Upper lobe of left lung (tissue), 6 donors: ENCODE results near the gene NFKBIZ. TPM values are rescaled to one million over a fixed set of nuclear protein-coding genes. Genes with fewer than 3 reads are reported as not detected.

Experiments
- ATAC-seq, 2 donors: fragments of 200-7000 bp; cut with Tn5 transposase; one replicate each; pipeline ENCODE4 v1.9.1; 2022; ENCODE audit warnings: mild to moderate bottlenecking in 2 of 2, moderate library complexity in 2 of 2; ENCODE audit not compliant: low FRiP score in 2 of 2
- DNase-seq, 2 donors: peaks; one replicate each; pipeline ENCODE4 v3.0.0-alpha.2; 2019 to 2020
- H3K27ac ChIP-seq, 4 donors: fragments of 200-600 bp; sonication (generic); one replicate each; pipeline ENCODE4 v1.5.1; 2016 to 2019
- H3K27me3 ChIP-seq, 4 donors: fragments of 200-600 bp; sonication (generic); one replicate each; pipeline ENCODE4 v1.5.1; 2017 to 2019
- H3K36me3 ChIP-seq, 4 donors: fragments of 200-600 bp; sonication (generic); one replicate each; pipeline ENCODE4 v1.5.1; 2016 to 2019
- H3K4me1 ChIP-seq, 4 donors: fragments of 200-600 bp; sonication (generic); one replicate each; pipeline ENCODE4 v1.5.1; 2018 to 2019
- H3K4me3 ChIP-seq, 4 donors: fragments of 200-600 bp; sonication (generic); one replicate each; pipeline ENCODE4 v1.5.1; 2017 to 2019; ENCODE audit warnings: mild to moderate bottlenecking in 2 of 4, moderate library complexity in 1 of 4
- H3K9me3 ChIP-seq, 4 donors: fragments of 200-600 bp; sonication (generic); one replicate each; pipeline ENCODE4 v1.5.1; 2018 to 2019
- CTCF ChIP-seq, 6 experiments: fragments of 450-650 bp in 4 of 6; fragments of 200-600 bp in 2 of 6; sonication (generic) in 2 of 6; IDR thresholded peaks; one replicate each; pipeline ENCODE4 v1.5.1; 2016 to 2019; ENCODE audit warnings: antibody characterized with exemption in 6 of 6
- EP300 ChIP-seq, 4 donors: sonication (generic); formaldehyde crosslinking; IDR thresholded peaks; one replicate each; pipeline ENCODE4 v1.5.1; 2017; ENCODE audit warnings: antibody characterized with exemption in 4 of 4, control low read depth in 2 of 4
- POLR2A ChIP-seq, 4 donors: fragments of 450-650 bp; IDR thresholded peaks; one replicate each; pipeline ENCODE4 v1.5.1; 2016 to 2017; ENCODE audit warnings: antibody characterized with exemption in 4 of 4, mild to moderate bottlenecking in 2 of 4
- POLR2AphosphoS5 ChIP-seq, 2 donors: sonication (generic); formaldehyde crosslinking; IDR thresholded peaks; one replicate each; pipeline ENCODE4 v1.5.1; 2017; ENCODE audit warnings: antibody characterized with exemption in 2 of 2
- WGBS, 2 donors: methylation state at CpG; one replicate each; pipeline ENCODE4 v1.1.5; 2017 to 2018; 5-methylcytosine and 5-hydroxymethylcytosine counted together
- total RNA-seq, 6 donors: library from RNA; depleted of rRNA in 4 of 6; stranded (reverse); fragments of >200 nt in 4 of 6; gene quantifications; one replicate each; pipeline versions ENCODE4 v1.1.0 to v1.2.1, GENCODE V29; 2016 to 2021
- donor health status: DM: no; HTN: no; CAD: no; lungs with moderate emphysema.
- donor health status: DM: no; HTN: yes; CAD: no; lungs with severe emphysema.

NFKBIZ gene
- total RNA-seq, 6 donors from 2014 or later = 76.1 to 270 (median 106) TPM

GRCh38 chr3:101851850-101852714 lies 2.8 kb downstream of the NFKBIZ start:
- 48 to 56% methylated on average over 6 of the region's 6 CpGs for WGBS, 2 donors
- Histone ChIP-seq H3K27me3 (no peaks in the 10 kb centered on the region), H3K4me3 (peak overlapping the region; percentile 16 to 93 (median 73)), H3K27ac (peak overlapping the region; percentile 98 to 100 (median 99)), H3K9me3 (no peaks in the 10 kb centered on the region), H3K4me1 (peaks cover 38 to 73% (median 43%) of the 10 kb centered on the region in 4 donors), H3K36me3 (peaks cover 42 to 53% (median 47%) of the 10 kb centered on the region in 4 donors)
- no peak for DNase-seq
- no peak for ATAC-seq
- TF ChIP-seq EP300 (IDR thresholded peaks at IDR 0.05) (no peak), CTCF (IDR thresholded peaks at IDR 0.05) (no peak), POLR2AphosphoS5 (IDR thresholded peaks at IDR 0.05) (no peak), POLR2A (IDR thresholded peaks at IDR 0.05) (no peak)

- DNase-seq (peak in 1 of 2 donors; percentile 7), ATAC-seq (no peak)
- no peaks in the 10 kb centered on the region for H3K27me3 ChIP-seq
- peaks cover 49 to 64% (median 56%) of the 10 kb centered on the region in 4 donors for H3K36me3 ChIP-seq
- peak overlapping the region in 1 of 4 donors; percentile 65 for H3K4me3 ChIP-seq
- 86 to 89% methylated on average over 8 of the region's 8 CpGs for WGBS, 2 donors
- H3K9me3 ChIP-seq = no peaks in the 10 kb centered on the region
- H3K27ac ChIP-seq = peak overlapping the region in 2 of 4 donors; percentile 43 to 100
- TF ChIP-seq EP300 (IDR thresholded peaks at IDR 0.05) (no peak), POLR2AphosphoS5 (IDR thresholded peaks at IDR 0.05) (peak in 1 of 2 donors; percentile 22), CTCF (IDR thresholded peaks at IDR 0.05) (no peak)
- peaks cover 37 to 67% (median 39%) of the 10 kb centered on the region in 4 donors for H3K4me1 ChIP-seq
Measured at GRCh38 chr3:101852983-101853840, 3.9 kb downstream of the NFKBIZ start.

- no peak for TF ChIP-seq POLR2AphosphoS5 (IDR thresholded peaks at IDR 0.05)
- no peak for TF ChIP-seq CTCF (IDR thresholded peaks at IDR 0.05)
- TF ChIP-seq POLR2A (IDR thresholded peaks at IDR 0.05) = no peak
- TF ChIP-seq EP300 (IDR thresholded peaks at IDR 0.05) = no peak
- peak overlapping the region in 1 of 4 donors; percentile 65 for H3K4me3 ChIP-seq
- ATAC-seq = no peak
- peaks cover 32 to 60% (median 34%) of the 10 kb centered on the region in 4 donors for H3K4me1 ChIP-seq
- peaks cover 55 to 72% (median 63%) of the 10 kb centered on the region in 4 donors for H3K36me3 ChIP-seq
- no peaks in the 10 kb centered on the region for H3K9me3 ChIP-seq
- 89 to 90% methylated on average over 3 of the region's 3 CpGs for WGBS, 2 donors
- H3K27me3 ChIP-seq = no peaks in the 10 kb centered on the region
- peak overlapping the region in 2 of 4 donors; percentile 4 to 58 for H3K27ac ChIP-seq
- DNase-seq = no peak
Measured at GRCh38 chr3:101853982-101854381, 4.7 kb downstream of the NFKBIZ start.

- no peak for ATAC-seq
- H3K4me1 ChIP-seq = peaks cover 32 to 60% (median 34%) of the 10 kb centered on the region in 4 donors
Measured at GRCh38 chr3:101854608-101855304, 5.4 kb downstream of the NFKBIZ start.

More at GRCh38 chr3:101854608-101855304, 5.4 kb downstream of the NFKBIZ start:
- no peak for TF ChIP-seq POLR2A (IDR thresholded peaks at IDR 0.05)
- TF ChIP-seq POLR2AphosphoS5 (IDR thresholded peaks at IDR 0.05) = no peak
- TF ChIP-seq CTCF (IDR thresholded peaks at IDR 0.05) = no peak
- TF ChIP-seq EP300 (IDR thresholded peaks at IDR 0.05) = no peak
- no peak overlapping the region for H3K4me3 ChIP-seq
- no peaks in the 10 kb centered on the region for H3K9me3 ChIP-seq
- peak overlapping the region in 2 of 4 donors; percentile 4 to 58 for H3K27ac ChIP-seq
- 76 to 83% methylated on average over 2 of the region's 2 CpGs for WGBS, 2 donors
- H3K27me3 ChIP-seq = no peaks in the 10 kb centered on the region
- peaks cover 63 to 80% (median 71%) of the 10 kb centered on the region in 4 donors for H3K36me3 ChIP-seq
- DNase-seq = no peak
